IMR-90 (cell line): ENCODE data around the gene INHA. TPM values are rescaled to one million over a fixed set of nuclear protein-coding genes. Genes with fewer than 3 reads are reported as not detected.

Experiments
- ATAC-seq: fragments of 200-7000 bp; cut with Tn5 transposase; 2 replicates; pipeline ENCODE4 v1.9.1; 2020; ENCODE audit warnings: low read depth, mild to moderate bottlenecking, moderate library complexity
- BruUV-seq: library from RNA; stranded (reverse); fragments of 400-500 nt; replicated peaks from 2 replicates; lab custom pipeline; 2021; lab: Mats Ljungman, UMichigan
- CTCF ChIA-PET: fragments of 300-600 bp; formaldehyde crosslinking; extraction: SDS; loops from one replicate; lab custom pipeline; 2021; ENCODE audit warnings: antibody characterized with exemption; lab: Yijun Ruan, JAX
- POLR2A ChIA-PET: fragments of 300-600 bp; sonication (Branson Sonifier 250); formaldehyde crosslinking; loops from one replicate; lab custom pipeline; 2022; ENCODE audit warnings: antibody characterized with exemption; ENCODE audit not compliant: unreplicated experiment; lab: Charles Lee
- DNase-seq: peaks from one replicate; pipeline ENCODE4 v3.0.0; 2013
- H2AFZ ChIP-seq: replicated peaks from 2 replicates; pipeline ENCODE3; 2013; ENCODE audit warnings: low read length, mild to moderate bottlenecking; ENCODE audit not compliant: poor library complexity
- H2AK5ac ChIP-seq: 2 replicates; pipeline ENCODE4 v1.6.1; 2013; ENCODE audit warnings: low read depth, low read length, inconsistent platforms
- H2AK9ac ChIP-seq: replicated peaks from 2 replicates; pipeline ENCODE3; 2013; ENCODE audit warnings: mild to moderate bottlenecking, low read depth, low read length, moderate library complexity; ENCODE audit not compliant: poor library complexity
- H2BK120ac ChIP-seq: 2 replicates; pipeline ENCODE4 v1.6.1; 2013; ENCODE audit warnings: low read depth, low read length, inconsistent platforms
- H2BK15ac ChIP-seq: 3 replicates; pipeline ENCODE4 v1.6.1; 2013; ENCODE audit warnings: low read depth, low read length, inconsistent platforms
- H2BK20ac ChIP-seq: 2 replicates; pipeline ENCODE4 v1.6.1; 2013; ENCODE audit warnings: low read depth, mild to moderate bottlenecking, inconsistent platforms, low read length, moderate library complexity
- H2BK5ac ChIP-seq: 2 replicates; pipeline ENCODE4 v1.6.1; 2013; ENCODE audit warnings: mild to moderate bottlenecking, low read depth, low read length, inconsistent platforms; ENCODE audit not compliant: poor library complexity, severe bottlenecking
- H3K14ac ChIP-seq: replicated peaks from 2 replicates; pipeline ENCODE4 v1.6.1; 2013; ENCODE audit warnings: low read depth, low read length, inconsistent platforms
- H3K18ac ChIP-seq: 2 replicates; pipeline ENCODE4 v1.6.1; 2013; ENCODE audit warnings: low read depth, low read length, control low read depth
- H3K23ac ChIP-seq: 2 replicates; pipeline ENCODE4 v1.6.1; 2013; ENCODE audit warnings: low read depth, low read length, inconsistent platforms
- H3K27ac ChIP-seq: 2 replicates; pipeline ENCODE4 v1.5.1; 2013; ENCODE audit warnings: mild to moderate bottlenecking, control low read depth, low read length; ENCODE audit not compliant: insufficient read depth
- H3K27me3 ChIP-seq: 2 replicates; pipeline ENCODE4 v1.6.1; 2013; ENCODE audit warnings: low read length; ENCODE audit not compliant: control insufficient read depth, insufficient read depth
- H3K36me3 ChIP-seq: 2 replicates; pipeline ENCODE4 v1.6.1; 2013; ENCODE audit warnings: low read length, mixed read lengths; ENCODE audit not compliant: control insufficient read depth, insufficient read depth
- H3K4ac ChIP-seq: 2 replicates; pipeline ENCODE4 v1.6.1; 2013; ENCODE audit warnings: low read depth, low read length, inconsistent platforms
- H3K4me1 ChIP-seq: 2 replicates; pipeline ENCODE4 v1.6.1; 2013; ENCODE audit warnings: low read length, mixed read lengths; ENCODE audit not compliant: control insufficient read depth, insufficient read depth
- H3K4me2 ChIP-seq: 2 replicates; pipeline ENCODE4 v1.6.1; 2013; ENCODE audit warnings: low read depth, mild to moderate bottlenecking, control low read depth, low read length, moderate library complexity
- H3K4me3 ChIP-seq: 2 replicates; pipeline ENCODE4 v1.5.1; 2013; ENCODE audit warnings: low read depth, mild to moderate bottlenecking, control low read depth, low read length, moderate library complexity; ENCODE audit not compliant: insufficient read depth
- H3K56ac ChIP-seq: 2 replicates; pipeline ENCODE4 v1.6.1; 2013; ENCODE audit warnings: low read length, inconsistent platforms; ENCODE audit not compliant: insufficient read depth; ENCODE audit errors: extremely low read depth
- H3K79me1 ChIP-seq, 2 experiments: 2 replicates each; pipeline ENCODE4 v1.6.1; 2013; ENCODE audit warnings: low read length in 2 of 2, inconsistent platforms in 1 of 2, low read depth in 1 of 2
- H3K9ac ChIP-seq: 2 replicates; pipeline ENCODE4 v1.6.1; 2013; ENCODE audit warnings: low read depth, low read length, control low read depth
- H3K9me1 ChIP-seq: 2 replicates; pipeline ENCODE4 v1.6.1; 2013; ENCODE audit warnings: low read length, inconsistent platforms; ENCODE audit not compliant: insufficient read depth
- H3K9me3 ChIP-seq: 2 replicates; pipeline ENCODE4 v1.6.1; 2013; ENCODE audit warnings: low read length; ENCODE audit not compliant: control insufficient read depth, insufficient read depth
- H4K20me1 ChIP-seq: 2 replicates; pipeline ENCODE4 v1.6.1; 2013; ENCODE audit warnings: low read length, inconsistent platforms; ENCODE audit not compliant: insufficient read depth
- H4K5ac ChIP-seq: 2 replicates; pipeline ENCODE4 v1.6.1; 2013; ENCODE audit warnings: mild to moderate bottlenecking, low read depth, low read length, control low read depth
- H4K8ac ChIP-seq, 2 experiments: 2 replicates each; pipeline ENCODE4 v1.6.1; 2013; ENCODE audit warnings: low read depth in 2 of 2, low read length in 2 of 2, control low read depth in 1 of 2, inconsistent platforms in 1 of 2
- H4K91ac ChIP-seq: 2 replicates; pipeline ENCODE4 v1.6.1; 2013; ENCODE audit warnings: low read depth, low read length, inconsistent platforms; ENCODE audit not compliant: insufficient read depth
- BHLHE40 ChIP-seq: fragments of 150-350 bp; IDR thresholded peaks from 2 replicates; pipeline ENCODE4 v1.6.1; 2016; ENCODE audit warnings: mild to moderate bottlenecking, low read depth, low read length
- CEBPB ChIP-seq: IDR thresholded peaks from 2 replicates; pipeline ENCODE4 v1.6.1; 2012; ENCODE audit warnings: low read depth, low read length, improper control_type of control experiment
- CHD1 ChIP-seq: IDR thresholded peaks from 2 replicates; pipeline ENCODE4 v1.6.1; 2012; ENCODE audit warnings: low read depth, low read length, improper control_type of control experiment
- CTCF ChIP-seq: conservative IDR thresholded peaks from 2 replicates; pipeline ENCODE4 v1.5.1; 2012; ENCODE audit warnings: mild to moderate bottlenecking, low read depth, low read length, improper control_type of control experiment
- FOS ChIP-seq: fragments of 150-350 bp; IDR thresholded peaks from 2 replicates; pipeline ENCODE4 v1.6.1; 2016; ENCODE audit warnings: low read depth, low read length
- MAZ ChIP-seq: IDR thresholded peaks from 2 replicates; pipeline ENCODE4 v1.6.1; 2012; ENCODE audit warnings: low read depth, mild to moderate bottlenecking, low read length, improper control_type of control experiment, moderate library complexity, borderline replicate concordance
- MXI1 ChIP-seq: IDR thresholded peaks from 2 replicates; pipeline ENCODE4 v1.6.1; 2012; ENCODE audit warnings: low read depth, mild to moderate bottlenecking, low read length, moderate library complexity, borderline replicate concordance
- NFE2L2 ChIP-seq: fragments of 150-350 bp; IDR thresholded peaks from 2 replicates; pipeline ENCODE4 v1.6.1; 2016; ENCODE audit warnings: low read depth, mild to moderate bottlenecking, low read length
- RCOR1 ChIP-seq: IDR thresholded peaks from 2 replicates; pipeline ENCODE4 v1.6.1; 2012; ENCODE audit warnings: mild to moderate bottlenecking, low read length, improper control_type of control experiment; ENCODE audit not compliant: insufficient replicate concordance
- WGBS, 2 experiments: methylation state at CpG; one replicate each; pipeline versions ENCODE4 v1.1.5 to v1.1.7; 2013; ENCODE audit warnings: missing lambda C conversion rate in 2 of 2; ENCODE audit not compliant: insufficient read length in 1 of 2; ENCODE audit errors: extremely low coverage in 2 of 2; 5-methylcytosine and 5-hydroxymethylcytosine counted together
- dilution Hi-C: fragments of 300-500 bp; cut with HindIII; formaldehyde crosslinking; loops from one replicate; pipeline ENCODE4 v1.14.3; 2018; ENCODE audit warnings: low sequenced_read_pairs; ENCODE audit not compliant: unreplicated experiment
- in situ Hi-C: fragments of 300-500 bp; cut with MboI; formaldehyde crosslinking; loops from 3 replicates; pipeline ENCODE4 v1.14.3; 2019; ENCODE audit warnings: low sequenced_read_pairs, inconsistent platforms, mixed read lengths
- intact Hi-C: fragments of 100-400 bp; cut with micrococcal nuclease; formaldehyde crosslinking; loops from 2 replicates; pipeline ENCODE4 v1.10.0; 2022
- polyA plus RNA-seq, 3 experiments: library from polyadenylated mRNA; depleted of rRNA; stranded (reverse); fragments of >200 nt; gene quantifications; 2 replicates each; pipeline ENCODE4 v1.2.3, GENCODE V29; 2012; ENCODE audit warnings: low replicate concordance in 1 of 3
- total RNA-seq: library from RNA; depleted of rRNA; stranded (reverse); fragments of >200 nt; gene quantifications from 2 replicates; pipeline ENCODE4 v1.2.3, GENCODE V29; 2012

INHA gene
- total and polyA plus RNA-seq, 2 of the 4 experiments (the other 2 are of a cell fraction), result 0.96 TPM; not detected in 1

GRCh38 chr2:219527076-219527394, 45.1 kb upstream of the INHA start:
- no TSS peak for BruUV-seq
- in situ Hi-C loops (no loop called here), dilution Hi-C loops (no loop called here), intact Hi-C loops (no loop called here)
- Histone ChIP-seq H4K91ac (no peak overlapping the region), H2BK20ac (no peak overlapping the region), H3K9me3 (no peaks in the 10 kb centered on the region), H2AFZ (no peak overlapping the region), H3K4me1 (peaks cover 5% of the 10 kb centered on the region), H3K36me3 (no peaks in the 10 kb centered on the region), H2BK15ac (no peak overlapping the region), H2AK5ac (no peak overlapping the region), H4K20me1 (no peaks in the 10 kb centered on the region), H3K27me3 (peaks cover 56% of the 10 kb centered on the region), H2AK9ac (no peak overlapping the region), H3K14ac (no peak overlapping the region), H3K4me2 (no peak overlapping the region), H4K5ac (no peak overlapping the region), H2BK120ac (no peak overlapping the region), H3K56ac (no peak overlapping the region), H3K4ac (no peak overlapping the region), H3K9ac (no peak overlapping the region), H2BK5ac (no peak overlapping the region), H4K8ac (no peak overlapping the region), H3K23ac (no peak overlapping the region), H3K79me1 (no peaks in the 10 kb centered on the region), H3K4me3 (no peak overlapping the region), H3K9me1 (no peaks in the 10 kb centered on the region), H3K27ac (no peak overlapping the region), H3K18ac (no peak overlapping the region)
- WGBS, 2 experiments, result 20% methylated on average over 1 of the region's 6 CpGs; no CpG with 5 or more reads in 1 of the 2 experiments
- no peak for TF ChIP-seq CHD1
- TF ChIP-seq MAZ, result no peak
- no peak for TF ChIP-seq BHLHE40
- no peak for TF ChIP-seq CTCF
- TF ChIP-seq CEBPB, result no peak
- TF ChIP-seq NFE2L2, result no peak
- TF ChIP-seq MXI1, result no peak
- no peak for TF ChIP-seq RCOR1
- TF ChIP-seq FOS, result no peak
- no peak for DNase-seq
- ChIA-PET POLR2A (no interaction called here), CTCF (interaction anchor here (0.6 to 1.9 kb wide), 2 partner anchors 32 to 182 kb away, joined by 3 to 6 read pairs; a partner anchor contains a TSS)
- no peak for ATAC-seq
